Breast epithelium (tissue), 4 donors: ENCODE data around the gene ANKMY1. TPM values are rescaled to one million over a fixed set of nuclear protein-coding genes. Genes with fewer than 3 reads are reported as not detected.

Experiments
- DNase-seq, 2 donors: peaks; one replicate each; pipeline ENCODE4 v3.0.0-alpha.2; 2019; ENCODE audit warnings: low spot score in 2 of 2
- H3K27ac ChIP-seq, 2 donors: fragments of 200-600 bp; sonication (generic) in 1 of 2; one replicate each; pipeline ENCODE4 v1.5.1; 2016 to 2019; ENCODE audit warnings: mild to moderate bottlenecking in 1 of 2
- H3K27me3 ChIP-seq, 2 donors: fragments of 200-600 bp; sonication (generic) in 1 of 2; one replicate each; pipeline versions ENCODE4 v1.5.1 to v1.6.0; 2017 to 2019; ENCODE audit warnings: control low read depth in 1 of 2, mild to moderate bottlenecking in 1 of 2
- H3K36me3 ChIP-seq: fragments of 200-600 bp; one replicate; pipeline ENCODE4 v1.5.1; 2019
- H3K4me1 ChIP-seq, 2 donors: fragments of 200-600 bp; sonication (generic); one replicate each; pipeline ENCODE4 v1.5.1; 2016 to 2019; ENCODE audit warnings: control low read depth in 1 of 2
- H3K4me3 ChIP-seq, 3 donors: fragments of 200-600 bp; sonication (generic); 1 replicate in 2 of 3; 2 replicates in 1 of 3; pipeline ENCODE4 v1.5.1; 2016 to 2019; ENCODE audit warnings: mild to moderate bottlenecking in 3 of 3, moderate library complexity in 2 of 3
- H3K9me3 ChIP-seq, 2 donors: fragments of 200-600 bp; sonication (generic) in 1 of 2; one replicate each; pipeline ENCODE4 v1.5.1; 2016 to 2019; ENCODE audit warnings: control low read depth in 1 of 2
- POLR2A ChIP-seq: fragments of 450-650 bp; IDR thresholded peaks from one replicate; pipeline ENCODE4 v1.6.1; 2016; ENCODE audit warnings: antibody characterized with exemption, mild to moderate bottlenecking, moderate library complexity
- POLR2AphosphoS5 ChIP-seq, 3 donors: sonication (generic); formaldehyde crosslinking; IDR thresholded peaks; one replicate each; pipeline ENCODE4 v1.6.1; 2017; ENCODE audit warnings: antibody characterized with exemption in 3 of 3
- intact Hi-C: fragments of 100-400 bp; cut with DNase I; formaldehyde crosslinking; loops from one replicate; pipeline ENCODE4 v1.15.1; 2023; ENCODE audit warnings: low total_unique reads
- total RNA-seq, 3 donors: library from RNA; depleted of rRNA; stranded (reverse); fragments of >200 nt; gene quantifications; one replicate each; pipeline ENCODE4 v1.1.0, GENCODE V29; 2016
- TF ChIP-seq, protein P1 (sequence below), 3 donors: fragments of 450-650 bp; IDR thresholded peaks; one replicate each; pipeline ENCODE4 v1.5.1; 2016 to 2017; ENCODE audit warnings: antibody characterized with exemption in 3 of 3, mild to moderate bottlenecking in 3 of 3, moderate library complexity in 3 of 3

The ANKMY1 gene
- total RNA-seq, 3 donors from 2014 or later: 13.0 to 32.8 (median 19.0) TPM

GRCh38 chr2:240601061-240601830 lies 43.5 kb upstream of the ANKMY1 start:
- H3K4me1 ChIP-seq: peaks cover 0 to 3% of the 10 kb centered on the region in 2 donors
- no peak overlapping the region for H3K4me3 ChIP-seq
- H3K27ac ChIP-seq: no peak overlapping the region
- TF ChIP-seq POLR2AphosphoS5 (IDR thresholded peaks at IDR 0.05): no peak
- TF ChIP-seq, protein P1, sequence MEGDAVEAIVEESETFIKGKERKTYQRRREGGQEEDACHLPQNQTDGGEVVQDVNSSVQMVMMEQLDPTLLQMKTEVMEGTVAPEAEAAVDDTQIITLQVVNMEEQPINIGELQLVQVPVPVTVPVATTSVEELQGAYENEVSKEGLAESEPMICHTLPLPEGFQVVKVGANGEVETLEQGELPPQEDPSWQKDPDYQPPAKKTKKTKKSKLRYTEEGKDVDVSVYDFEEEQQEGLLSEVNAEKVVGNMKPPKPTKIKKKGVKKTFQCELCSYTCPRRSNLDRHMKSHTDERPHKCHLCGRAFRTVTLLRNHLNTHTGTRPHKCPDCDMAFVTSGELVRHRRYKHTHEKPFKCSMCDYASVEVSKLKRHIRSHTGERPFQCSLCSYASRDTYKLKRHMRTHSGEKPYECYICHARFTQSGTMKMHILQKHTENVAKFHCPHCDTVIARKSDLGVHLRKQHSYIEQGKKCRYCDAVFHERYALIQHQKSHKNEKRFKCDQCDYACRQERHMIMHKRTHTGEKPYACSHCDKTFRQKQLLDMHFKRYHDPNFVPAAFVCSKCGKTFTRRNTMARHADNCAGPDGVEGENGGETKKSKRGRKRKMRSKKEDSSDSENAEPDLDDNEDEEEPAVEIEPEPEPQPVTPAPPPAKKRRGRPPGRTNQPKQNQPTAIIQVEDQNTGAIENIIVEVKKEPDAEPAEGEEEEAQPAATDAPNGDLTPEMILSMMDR (IDR thresholded peaks at IDR 0.05): no peak
- TF ChIP-seq POLR2A: no peak
- no peaks in the 10 kb centered on the region for H3K27me3 ChIP-seq
- no peaks in the 10 kb centered on the region for H3K36me3 ChIP-seq
- DNase-seq: no peak
- H3K9me3 ChIP-seq: no peaks in the 10 kb centered on the region
- intact Hi-C loops: no loop called here

DNA sequence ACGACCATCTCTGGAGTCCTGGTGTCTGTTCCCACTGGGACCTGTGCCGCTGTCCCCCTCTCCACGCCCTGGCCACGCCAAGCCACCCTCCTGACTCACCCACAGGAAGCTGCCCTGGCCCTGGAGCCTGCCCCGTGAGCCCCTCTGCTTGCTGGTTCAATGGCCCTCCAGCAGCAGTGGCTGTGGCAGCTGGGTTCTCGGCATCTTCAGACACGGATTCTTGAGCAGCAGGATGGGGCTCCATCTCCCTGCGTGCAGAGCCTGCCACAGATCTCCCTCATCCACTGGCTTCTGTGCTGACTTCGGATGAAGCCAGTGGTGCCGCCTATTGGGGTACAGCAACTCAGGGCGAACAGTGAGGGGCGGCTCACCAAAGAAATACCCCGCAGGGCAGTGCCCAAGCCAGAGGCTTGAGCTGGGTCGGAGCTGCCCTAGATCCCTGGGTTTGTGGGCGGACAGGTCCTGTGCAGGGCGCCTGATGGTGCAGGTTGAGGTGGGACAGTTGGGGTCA lies 42.7 kb upstream of the ANKMY1 start:
- DNase-seq: no peak
- Histone ChIP-seq H3K4me3 (no peak overlapping the region), H3K27me3 (no peaks in the 10 kb centered on the region), H3K36me3 (no peaks in the 10 kb centered on the region), H3K9me3 (no peaks in the 10 kb centered on the region), H3K4me1 (peaks cover 0 to 6% of the 10 kb centered on the region in 2 donors), H3K27ac (no peak overlapping the region)
- intact Hi-C loops: no loop called here
- TF ChIP-seq POLR2A (no peak), POLR2AphosphoS5 (IDR thresholded peaks at IDR 0.05) (no peak)
- TF ChIP-seq, protein P1 (IDR thresholded peaks at IDR 0.05): no peak

DNA sequence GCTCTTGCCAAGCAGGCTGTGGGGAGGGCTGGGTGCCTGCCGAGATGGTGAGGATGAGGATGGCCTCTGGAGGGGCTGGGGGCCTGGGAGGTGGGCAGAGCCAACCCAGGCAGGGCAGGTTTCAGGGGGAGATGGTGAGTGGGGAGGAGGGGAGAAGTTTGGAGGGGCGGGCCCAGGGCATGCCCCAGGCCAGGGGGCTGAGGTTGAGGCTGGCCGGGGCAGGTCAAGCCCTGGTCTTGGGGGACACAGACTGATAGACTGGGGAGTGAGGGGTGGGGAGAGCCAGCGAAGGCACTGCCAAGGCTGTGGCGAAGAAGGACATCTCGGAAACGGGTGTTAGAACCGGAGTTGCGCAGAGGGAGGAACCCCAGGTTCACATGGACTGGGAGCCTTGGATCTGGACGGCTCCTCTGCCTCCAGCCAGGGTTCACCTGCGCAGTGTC lies 41.4 kb upstream of the ANKMY1 start:
- DNase-seq: no peak
- H3K36me3 ChIP-seq: no peaks in the 10 kb centered on the region
- TF ChIP-seq POLR2AphosphoS5 (IDR thresholded peaks at IDR 0.05): no peak
- TF ChIP-seq, protein P1 (IDR thresholded peaks at IDR 0.05): no peak
- TF ChIP-seq POLR2A: no peak
- no peak overlapping the region for H3K4me3 ChIP-seq
- intact Hi-C loops: no loop called here
- H3K9me3 ChIP-seq: no peaks in the 10 kb centered on the region
- H3K27ac ChIP-seq: no peak overlapping the region
- H3K27me3 ChIP-seq: no peaks in the 10 kb centered on the region
- H3K4me1 ChIP-seq: peaks cover 0 to 6% of the 10 kb centered on the region in 2 donors

GRCh38 chr2:240598311-240598911 lies 40.6 kb upstream of the ANKMY1 start:
- TF ChIP-seq POLR2AphosphoS5 (IDR thresholded peaks at IDR 0.05) (no peak), POLR2A (no peak)
- TF ChIP-seq, protein P1 (IDR thresholded peaks at IDR 0.05): no peak
- DNase-seq: no peak
- no peak overlapping the region for H3K27ac ChIP-seq
- peaks cover 0 to 6% of the 10 kb centered on the region in 2 donors for H3K4me1 ChIP-seq
- intact Hi-C loops: no loop called here
- no peaks in the 10 kb centered on the region for H3K36me3 ChIP-seq
- no peak overlapping the region for H3K4me3 ChIP-seq
- no peaks in the 10 kb centered on the region for H3K9me3 ChIP-seq
- H3K27me3 ChIP-seq: no peaks in the 10 kb centered on the region
